Heart right ventricle (tissue), 16 donors: ENCODE measurements around the gene SRRD. TPM values are rescaled to one million over a fixed set of nuclear protein-coding genes. Genes with fewer than 3 reads are reported as not detected.
"Not testable (repeated sequence)": the region's sequence is repeated elsewhere in the genome, so short reads cannot be mapped to it uniquely, and the experiment has no call there.

Experiments used
- ATAC-seq, 8 donors: fragments of 200-7000 bp; cut with Tn5 transposase; one replicate each; pipeline ENCODE4 v1.9.1; 2020; ENCODE audit warnings: mild to moderate bottlenecking in 8 of 8, moderate library complexity in 8 of 8, moderate number of reproducible peaks in 1 of 8
- DNase-seq, 2 donors: peaks; one replicate each; pipeline ENCODE4 v3.0.0-alpha.2; 2020
- H3K27ac ChIP-seq, 10 donors: fragments of 200-600 bp; sonication (generic) in 2 of 10; one replicate each; pipeline versions ENCODE4 v1.5.0 to v1.8.0; 2020 to 2022; ENCODE audit warnings: mild to moderate bottlenecking in 3 of 10
- H3K27me3 ChIP-seq, 7 donors: fragments of 200-600 bp; one replicate each; pipeline ENCODE4 v1.8.0; 2021 to 2022; ENCODE audit warnings: mild to moderate bottlenecking in 2 of 7
- H3K36me3 ChIP-seq, 9 donors: fragments of 200-600 bp; sonication (generic) in 1 of 9; one replicate each; pipeline versions ENCODE4 v1.5.0 to v1.8.0; 2020 to 2022; ENCODE audit warnings: mild to moderate bottlenecking in 2 of 9
- H3K4me1 ChIP-seq, 9 donors: fragments of 200-600 bp; sonication (generic) in 1 of 9; one replicate each; pipeline versions ENCODE4 v1.5.0 to v1.8.0; 2020 to 2022; ENCODE audit warnings: mild to moderate bottlenecking in 4 of 9
- H3K4me3 ChIP-seq, 10 donors: fragments of 200-600 bp; sonication (generic) in 2 of 10; one replicate each; pipeline versions ENCODE4 v1.5.0 to v1.8.0; 2020 to 2022; ENCODE audit warnings: mild to moderate bottlenecking in 7 of 10, moderate library complexity in 2 of 10
- H3K9me3 ChIP-seq, 11 donors: fragments of 200-600 bp in 10 of 11; sonication (generic) in 2 of 11; one replicate each; pipeline versions ENCODE4 v1.5.0 to v1.8.0; 2013 to 2022; ENCODE audit warnings: mild to moderate bottlenecking in 2 of 11, control low read depth in 1 of 11, moderate library complexity in 1 of 11
- CTCF ChIP-seq, 9 donors: fragments of 200-600 bp; sonication (generic) in 2 of 9; IDR thresholded peaks; one replicate each; pipeline versions ENCODE4 v1.5.0 to v1.8.0; 2021 to 2022; ENCODE audit warnings: antibody characterized with exemption in 9 of 9, mild to moderate bottlenecking in 5 of 9, moderate library complexity in 1 of 9
- WGBS, 2 donors: extraction: QIAGEN DNeasy Blood & Tissue Kit; methylation state at CpG; one replicate each; pipeline ENCODE4 v1.1.7; 2013; ENCODE audit warnings: inconsistent platforms in 1 of 2; 5-methylcytosine and 5-hydroxymethylcytosine counted together
- intact Hi-C, 10 donors: fragments of 100-400 bp; cut with DNase I; formaldehyde crosslinking; loops; one replicate each; pipeline versions ENCODE4 v1.11.1 to v1.14.2; 2022
- polyA plus RNA-seq, 2 donors: library from polyadenylated mRNA; stranded (reverse); fragments of 200-250 nt; gene quantifications; one replicate each; pipeline ENCODE4 v1.2.3, GENCODE V29; 2013
- total RNA-seq, 10 donors: library from RNA; stranded (reverse); fragmentation: NEBNext Ultra II Directional in 3 of 10; extraction: Animal tissue kit (Norgen Biotek cat#: 25700) in 3 of 10; gene quantifications; one replicate each; pipeline versions ENCODE4 v1.2.1 to v1.2.4, GENCODE V29; 2021 to 2023
- donor health status: Arrhythmogenic right ventricular cardiomyopathy.
- donor health status: ischemic (EF 13 %, LVEDD 7.1; RV severe dilation, severe dysfunction).
- donor health status: healthy with polysubstance abuse.
- donor health status: DM: no; HTN: yes; CAD: no.
- donor health status: DM: no; HTN: no; CAD: no.
- donor health status: ischemic (EF 25% LVEDD 6.9; RV normal size, moderate dysfunction).
- donor health status: ischemic (EF 25% LVEDD 5.7; RV mildly dilated, moderate dysfunction).
- donor health status: healthy.
- donor health status: DM: yes; HTN: yes; CAD: no.
- donor health status: Ischemic cardiomyopathy.
- donor health status: ischemic (EF 35%, LVEDD 5.7; RV mildly dilated, moderate dysfunction).
- donor health status: nonischemic (EF 11% LVEDD 7.7; RV severe dilation, severe dysfunction).
- donor health status: DM: yes; HTN: yes; CAD: no.
- donor health status: PGD.
- donor health status: ischemic (EF 29% LVEDD 5.4; RV normal size, mild dysfunction).
- donor health status: nonischemic (EF 23%, LVEDD 6.1; RV moderate dilation, normal function).

SRRD gene
- total and polyA plus RNA-seq, 12 donors: 11.9 to 26.3 (median 20.7) TPM

GRCh38 chr22:26527167-26527566 is 43.5 kb downstream of the SRRD start:
- peak overlapping the region; percentile 4 to 82 (median 78) for H3K27ac ChIP-seq
- H3K27me3 ChIP-seq: no peaks in the 10 kb centered on the region
- DNase-seq (no peak), ATAC-seq (peak in 3 of 8 donors; percentile 20 to 51 (median 49))
- H3K4me3 ChIP-seq: no peak overlapping the region
- H3K36me3 ChIP-seq: peaks cover 0 to 96% (median 9%) of the 10 kb centered on the region in 9 donors
- no peak for TF ChIP-seq CTCF (IDR thresholded peaks at IDR 0.05)
- WGBS, 2 donors: 45 to 52% methylated on average over 3 of the region's 3 CpGs
- intact Hi-C loops: loop anchor here in 2 of 10 donors (1.0 to 10.0 kb wide), 2 partner anchors 24 to 58 kb away; no protein-coding TSS in a partner anchor
- H3K9me3 ChIP-seq: no peaks in the 10 kb centered on the region
- peaks cover 0 to 39% (median 17%) of the 10 kb centered on the region in 9 donors for H3K4me1 ChIP-seq

- Histone ChIP-seq H3K4me1 (peaks cover 0 to 39% (median 17%) of the 10 kb centered on the region in 9 donors), H3K36me3 (peaks cover 0 to 94% (median 9%) of the 10 kb centered on the region in 9 donors), H3K27ac (peak overlapping the region; percentile 41 to 83 (median 80)), H3K9me3 (no peaks in the 10 kb centered on the region), H3K4me3 (no peak overlapping the region), H3K27me3 (no peaks in the 10 kb centered on the region)
- peak; percentile 76 to 97 (median 90) for ATAC-seq
- intact Hi-C loops: loop anchor here in 2 of 10 donors (1.0 to 10.0 kb wide), 2 partner anchors 25 to 57 kb away; no protein-coding TSS in a partner anchor
- WGBS, 2 donors: 60 to 66% methylated on average over 15 of the region's 15 CpGs
- DNase-seq: peak in 1 of 2 donors; percentile 67
- TF ChIP-seq CTCF (IDR thresholded peaks at IDR 0.05): no peak
Measured at GRCh38 chr22:26527574-26528465, 44.1 kb downstream of the SRRD start.

GRCh38 chr22:26528518-26528917 is 44.8 kb downstream of the SRRD start:
- H3K36me3 ChIP-seq: peaks cover 0 to 97% (median 9%) of the 10 kb centered on the region in 9 donors
- WGBS, 2 donors: 79 to 86% methylated on average over 9 of the region's 9 CpGs
- not testable (repeated sequence) for H3K4me3 ChIP-seq

GRCh38 chr22:26529345-26529744 is 45.7 kb downstream of the SRRD start:
- Histone ChIP-seq H3K9me3 (no peaks in the 10 kb centered on the region), H3K36me3 (peaks cover 0 to 95% (median 9%) of the 10 kb centered on the region in 9 donors), H3K4me3 (no peak overlapping the region), H3K27me3 (no peaks in the 10 kb centered on the region), H3K4me1 (peaks cover 0 to 51% (median 20%) of the 10 kb centered on the region in 9 donors), H3K27ac (peak overlapping the region in 5 of 10 donors; percentile 5 to 81 (median 41))
- TF ChIP-seq CTCF (IDR thresholded peaks at IDR 0.05): no peak
- intact Hi-C loops: loop anchor here in 1 of 10 donors (10.0 kb wide), 1 partner anchor 55 kb away; no protein-coding TSS in a partner anchor
- 70 to 74% methylated on average over 2 of the region's 2 CpGs for WGBS, 2 donors
- ATAC-seq: peak in 2 of 8 donors; percentile 10 to 23
- no peak for DNase-seq

More at GRCh38 chr22:26528518-26528917, 44.8 kb downstream of the SRRD start:
- not testable (repeated sequence) for H3K27me3 ChIP-seq, H3K9me3 ChIP-seq, DNase-seq
- intact Hi-C loops: loop anchor here in 1 of 10 donors (10.0 kb wide), 1 partner anchor 56 kb away; no protein-coding TSS in a partner anchor
- ATAC-seq: peak in 1 of 8 donors; percentile 8
- peaks cover 0 to 46% (median 17%) of the 10 kb centered on the region in 9 donors for H3K4me1 ChIP-seq
- peak overlapping the region in 7 of 10 donors; percentile 59 to 82 (median 80) for H3K27ac ChIP-seq
